Suppressor macrophage treated with lipopolysaccharide for 1 hour (primary cell): ENCODE data around the gene STAT3.
"Not testable (repeated sequence)": the region's sequence is repeated elsewhere in the genome, so short reads cannot be mapped to it uniquely, and the experiment has no call there.

ENCODE experiments used
- DNase-seq, 3 donors: peaks; one replicate each; pipeline ENCODE4 v3.0.0-alpha.2; 2020 to 2022

STAT3 gene

GRCh38 chr17:42408061-42408460 is 19.8 kb upstream of the STAT3 start:
- no peak for DNase-seq

DNA sequence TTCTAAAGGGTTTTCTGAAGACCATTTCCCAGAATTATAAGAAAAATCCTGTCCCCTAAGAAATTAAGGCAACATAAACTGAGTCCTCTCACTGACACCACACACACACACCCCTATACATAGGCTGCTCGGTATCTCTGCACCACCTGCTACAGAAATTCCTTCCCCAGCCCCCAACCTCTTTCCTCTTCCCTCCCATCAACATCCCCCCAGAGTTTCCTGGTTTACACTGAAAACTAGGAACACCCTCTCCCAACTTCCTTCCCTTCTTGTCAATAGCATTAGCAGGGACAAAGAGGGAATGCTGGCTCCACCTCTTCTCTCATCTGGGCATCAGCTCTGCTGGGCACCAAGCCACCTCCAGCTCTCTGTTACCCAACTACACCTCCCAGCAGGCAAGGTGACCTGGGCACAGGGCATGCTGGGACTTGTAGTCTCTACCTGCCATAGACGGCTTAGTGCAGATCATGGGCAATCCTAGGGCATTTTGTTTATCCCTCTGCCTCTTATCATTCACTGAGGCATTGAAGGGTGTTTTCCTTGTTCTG is 19.1 kb upstream of the STAT3 start:
- no peak for DNase-seq

GRCh38 chr17:42406615-42407288 is 18.5 kb upstream of the STAT3 start:
- DNase-seq = peak; percentile 51 to 63 (median 56)

GRCh38 chr17:42405963-42406495 is 17.8 kb upstream of the STAT3 start:
- peak; percentile 81 to 89 (median 86) for DNase-seq

GRCh38 chr17:42405076-42405475 is 16.8 kb upstream of the STAT3 start:
- DNase-seq = no peak

GRCh38 chr17:42404326-42405055 is 16.2 kb upstream of the STAT3 start:
- DNase-seq = peak in 2 of 3 donors; percentile 24 to 48

DNA sequence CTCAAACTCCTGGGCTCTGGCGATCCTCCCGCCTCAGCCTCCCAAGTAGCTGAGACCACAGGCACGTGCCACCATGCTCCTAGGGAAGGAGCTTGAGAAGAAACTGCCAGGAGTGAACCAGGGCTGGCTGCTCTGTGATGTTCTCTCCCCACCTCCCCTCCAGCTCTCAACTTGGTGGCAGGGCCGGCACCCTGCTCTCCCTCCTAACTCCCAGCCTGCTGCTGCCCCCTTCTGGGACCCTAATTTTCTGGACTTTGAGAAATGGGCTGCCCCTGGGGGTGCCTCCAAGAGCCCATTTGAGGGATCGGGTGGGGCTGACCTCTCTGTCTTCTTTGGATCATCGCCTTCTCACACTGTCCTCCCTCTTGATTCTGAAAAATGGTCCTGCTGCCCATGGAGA is 14.9 kb upstream of the STAT3 start:
- peak; percentile 48 to 64 (median 57) for DNase-seq

GRCh38 chr17:42402117-42402516 is 13.9 kb upstream of the STAT3 start:
- DNase-seq = no peak

GRCh38 chr17:42400844-42401375 is 12.7 kb upstream of the STAT3 start:
- DNase-seq = not testable (repeated sequence)

DNA sequence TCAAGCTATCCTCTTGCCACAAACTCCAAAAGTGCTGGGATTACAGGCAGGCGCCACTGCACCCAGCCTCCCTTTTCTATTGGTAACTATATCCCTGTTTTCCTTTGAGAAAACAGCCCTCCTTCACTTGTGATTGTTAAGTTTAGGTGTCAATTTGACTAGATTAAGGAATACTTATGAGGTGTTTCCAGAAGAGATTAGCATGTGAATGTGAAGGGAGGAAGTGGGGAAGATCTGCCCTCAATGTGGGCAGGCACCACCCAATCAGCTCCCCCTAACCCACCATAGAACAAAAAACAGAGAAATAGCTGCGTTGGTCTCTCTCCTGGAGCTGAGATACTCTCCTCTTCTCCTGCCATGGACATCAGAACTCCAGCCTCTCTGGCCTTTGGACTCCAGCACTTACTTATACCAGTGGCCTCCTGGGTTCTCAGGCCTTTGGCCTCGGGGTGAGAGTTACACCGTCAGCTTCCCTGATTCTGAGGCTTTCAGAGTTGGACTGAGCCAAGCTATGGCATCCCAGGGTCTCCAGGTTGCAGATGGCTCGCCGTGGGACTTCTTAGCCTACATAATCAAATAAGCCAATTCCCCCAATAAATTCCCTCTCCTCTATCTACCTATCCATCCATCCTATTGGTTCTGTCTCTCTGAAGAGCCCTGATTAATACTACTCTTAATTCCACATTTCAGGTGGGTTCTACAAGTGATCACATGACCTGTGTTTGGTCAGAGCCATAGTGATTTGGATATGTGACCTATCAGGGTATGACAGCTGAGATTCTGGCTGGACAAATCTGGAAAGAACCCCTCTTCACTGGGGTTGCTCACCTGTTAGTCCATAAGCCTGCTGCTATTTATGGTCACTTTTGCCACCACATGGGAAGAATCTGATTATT is 12.0 kb upstream of the STAT3 start:
- DNase-seq = no peak

- no peak for DNase-seq
Measured at GRCh38 chr17:42399121-42399520, 10.9 kb upstream of the STAT3 start.

DNA sequence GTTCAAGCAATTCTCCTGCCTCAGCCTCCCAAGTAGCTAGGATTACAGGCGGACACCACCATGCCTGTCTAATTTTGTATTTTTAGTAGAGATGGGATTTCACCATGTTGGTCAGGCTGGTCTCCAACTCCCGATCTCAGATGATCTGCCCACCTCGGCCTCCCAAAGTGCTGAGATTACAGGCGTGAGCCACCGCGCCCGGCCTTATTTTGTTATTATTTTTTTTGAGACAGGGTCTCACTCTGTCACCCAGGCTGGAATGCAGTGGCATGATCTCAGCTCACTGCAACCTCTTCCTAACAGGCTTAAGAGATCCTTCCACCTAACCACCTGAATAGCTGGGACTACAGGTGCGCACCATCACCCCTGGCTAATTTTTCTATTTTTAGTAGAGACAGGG is 7.4 kb upstream of the STAT3 start:
- not testable (repeated sequence) for DNase-seq

GRCh38 chr17:42394838-42395237 is 6.6 kb upstream of the STAT3 start:
- DNase-seq = no peak

- no peak for DNase-seq
Measured at GRCh38 chr17:42392692-42393415, 4.6 kb upstream of the STAT3 start.

GRCh38 chr17:42391439-42391838 is 3.2 kb upstream of the STAT3 start:
- not testable (repeated sequence) for DNase-seq

- DNase-seq = no peak
Measured at GRCh38 chr17:42389899-42390298, 1.7 kb upstream of the STAT3 start.

- DNase-seq = no peak
Measured at GRCh38 chr17:42389135-42389417, 834 bp upstream of the STAT3 start.

- peak; percentile 66 to 75 (median 72) for DNase-seq
Measured at GRCh38 chr17:42387661-42388380, 421 bp downstream of the STAT3 start.

GRCh38 chr17:42386777-42387657 is 1.2 kb downstream of the STAT3 start:
- DNase-seq = peak; percentile 70 to 84 (median 82)

DNA sequence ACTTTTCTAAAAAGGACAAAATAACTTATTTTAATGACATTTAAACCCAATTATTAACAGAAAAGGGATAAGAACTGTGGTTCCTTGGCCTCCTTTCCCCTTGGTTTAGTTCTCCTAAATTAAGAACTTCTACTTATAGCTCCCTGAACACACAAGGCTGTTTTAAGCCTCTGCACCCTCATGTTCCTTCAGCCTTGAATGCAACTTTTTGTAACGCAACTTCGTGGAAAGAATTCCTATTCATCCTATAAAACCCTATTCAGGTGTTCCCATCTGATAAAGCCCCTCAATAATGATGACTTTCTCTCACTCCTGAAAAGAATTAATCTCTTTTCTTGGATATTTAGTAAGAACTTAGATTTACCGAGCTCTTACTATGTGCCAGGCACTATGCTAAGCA is 6.3 kb downstream of the STAT3 start:
- no peak for DNase-seq
